ENCODE data around the gene TNS1.
"Not testable (repeated sequence)": the region's sequence is repeated elsewhere in the genome, so short reads cannot be mapped to it uniquely, and the experiment has no call there.

The TNS1 gene

DNA sequence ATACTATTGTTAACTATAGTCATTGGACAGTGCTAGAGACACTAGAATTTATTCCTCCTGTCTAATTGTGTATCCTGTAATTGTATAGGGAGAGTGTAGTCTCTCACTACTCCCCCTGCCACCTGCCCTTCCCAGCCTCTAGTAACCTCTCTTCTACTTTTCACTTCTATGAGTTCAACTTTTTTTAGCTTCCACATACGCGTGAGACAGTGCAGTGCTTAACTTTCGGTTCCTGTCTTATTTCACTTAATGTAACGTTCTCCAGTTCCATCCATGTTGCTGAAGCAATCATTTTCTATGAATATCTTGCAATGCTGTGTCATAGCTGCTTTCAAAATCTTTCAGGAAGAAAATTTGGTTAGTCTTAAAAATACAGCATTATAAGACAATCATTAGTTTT, 43.4 kb upstream of the TNS1 start:
- peak; percentile 6; the same call in 1 of the 2 replicates for TF ChIP-seq SPI1 (IDR thresholded peaks at IDR 0.05; ENCODE audit: borderline replicate concordance, low read depth)
- TF ChIP-seq, protein P1, sequence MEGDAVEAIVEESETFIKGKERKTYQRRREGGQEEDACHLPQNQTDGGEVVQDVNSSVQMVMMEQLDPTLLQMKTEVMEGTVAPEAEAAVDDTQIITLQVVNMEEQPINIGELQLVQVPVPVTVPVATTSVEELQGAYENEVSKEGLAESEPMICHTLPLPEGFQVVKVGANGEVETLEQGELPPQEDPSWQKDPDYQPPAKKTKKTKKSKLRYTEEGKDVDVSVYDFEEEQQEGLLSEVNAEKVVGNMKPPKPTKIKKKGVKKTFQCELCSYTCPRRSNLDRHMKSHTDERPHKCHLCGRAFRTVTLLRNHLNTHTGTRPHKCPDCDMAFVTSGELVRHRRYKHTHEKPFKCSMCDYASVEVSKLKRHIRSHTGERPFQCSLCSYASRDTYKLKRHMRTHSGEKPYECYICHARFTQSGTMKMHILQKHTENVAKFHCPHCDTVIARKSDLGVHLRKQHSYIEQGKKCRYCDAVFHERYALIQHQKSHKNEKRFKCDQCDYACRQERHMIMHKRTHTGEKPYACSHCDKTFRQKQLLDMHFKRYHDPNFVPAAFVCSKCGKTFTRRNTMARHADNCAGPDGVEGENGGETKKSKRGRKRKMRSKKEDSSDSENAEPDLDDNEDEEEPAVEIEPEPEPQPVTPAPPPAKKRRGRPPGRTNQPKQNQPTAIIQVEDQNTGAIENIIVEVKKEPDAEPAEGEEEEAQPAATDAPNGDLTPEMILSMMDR (IDR thresholded peaks at IDR 0.05; ENCODE audit: insufficient read depth, low read length): no peak
- H3K27me3 ChIP-seq (ENCODE audit: insufficient read depth, poor library complexity, severe bottlenecking): no peaks in the 10 kb centered on the region
- H3K4me3 ChIP-seq (replicated peaks; ENCODE audit: insufficient read depth, low read length): no peak overlapping the region
- H3K27ac ChIP-seq (replicated peaks): peak overlapping the region; percentile 31
- peak; percentile 36 to 69 for DNase-seq (ENCODE audit: low read depth in 1 of 2, low spot score in 1 of 2)

DNA sequence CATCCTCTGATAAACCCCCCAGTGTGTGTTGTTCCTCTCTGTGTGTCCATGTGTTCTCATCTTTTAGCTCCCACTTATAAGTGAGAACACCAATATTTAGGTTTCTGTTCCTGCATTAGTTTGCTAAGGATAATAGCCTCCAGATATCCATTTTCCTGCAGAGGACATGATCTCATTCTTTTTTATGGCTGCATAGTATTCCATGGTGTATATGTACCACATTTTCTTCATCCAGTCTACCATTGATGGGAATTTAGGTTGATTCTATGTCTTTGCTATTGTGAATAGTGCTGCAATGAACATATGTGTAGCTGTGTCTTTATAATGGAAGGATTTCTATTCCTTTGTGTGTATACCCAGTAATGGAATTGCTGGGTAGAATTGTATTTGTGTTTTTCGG, 41.8 kb upstream of the TNS1 start:
- not testable (repeated sequence) for H3K27me3 ChIP-seq (ENCODE audit: insufficient read depth, poor library complexity, severe bottlenecking); H3K4me3 ChIP-seq (replicated peaks; ENCODE audit: insufficient read depth, low read length); H3K27ac ChIP-seq (replicated peaks); DNase-seq (ENCODE audit: low read depth in 1 of 2, low spot score in 1 of 2)

DNA sequence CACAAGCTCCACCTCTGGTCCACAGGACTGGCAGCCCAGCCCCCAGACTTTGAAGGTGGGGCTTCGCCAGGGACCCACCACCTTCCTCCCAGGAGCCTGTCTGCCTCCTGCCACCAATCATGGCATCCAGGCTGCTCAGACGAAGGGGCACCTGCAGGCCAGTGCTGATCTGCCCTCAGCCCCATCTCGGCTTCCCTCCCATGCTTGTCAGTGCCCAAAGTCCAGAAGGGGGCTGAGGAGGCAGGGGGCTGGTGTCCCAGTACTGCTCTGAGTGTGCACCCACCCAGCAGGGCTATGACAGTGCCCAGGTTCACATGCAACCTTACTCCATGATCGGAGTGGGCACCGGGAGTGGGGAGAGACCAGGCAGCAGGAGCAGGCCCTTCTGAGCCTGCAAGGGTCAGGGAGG, 40.9 kb upstream of the TNS1 start:
- H3K27me3 ChIP-seq (ENCODE audit: insufficient read depth, poor library complexity, severe bottlenecking): no peaks in the 10 kb centered on the region
- no peak overlapping the region for H3K4me3 ChIP-seq (replicated peaks; ENCODE audit: insufficient read depth, low read length)
- DNase-seq (ENCODE audit: low read depth in 1 of 2, low spot score in 1 of 2): no peak
- TF ChIP-seq, protein P2, sequence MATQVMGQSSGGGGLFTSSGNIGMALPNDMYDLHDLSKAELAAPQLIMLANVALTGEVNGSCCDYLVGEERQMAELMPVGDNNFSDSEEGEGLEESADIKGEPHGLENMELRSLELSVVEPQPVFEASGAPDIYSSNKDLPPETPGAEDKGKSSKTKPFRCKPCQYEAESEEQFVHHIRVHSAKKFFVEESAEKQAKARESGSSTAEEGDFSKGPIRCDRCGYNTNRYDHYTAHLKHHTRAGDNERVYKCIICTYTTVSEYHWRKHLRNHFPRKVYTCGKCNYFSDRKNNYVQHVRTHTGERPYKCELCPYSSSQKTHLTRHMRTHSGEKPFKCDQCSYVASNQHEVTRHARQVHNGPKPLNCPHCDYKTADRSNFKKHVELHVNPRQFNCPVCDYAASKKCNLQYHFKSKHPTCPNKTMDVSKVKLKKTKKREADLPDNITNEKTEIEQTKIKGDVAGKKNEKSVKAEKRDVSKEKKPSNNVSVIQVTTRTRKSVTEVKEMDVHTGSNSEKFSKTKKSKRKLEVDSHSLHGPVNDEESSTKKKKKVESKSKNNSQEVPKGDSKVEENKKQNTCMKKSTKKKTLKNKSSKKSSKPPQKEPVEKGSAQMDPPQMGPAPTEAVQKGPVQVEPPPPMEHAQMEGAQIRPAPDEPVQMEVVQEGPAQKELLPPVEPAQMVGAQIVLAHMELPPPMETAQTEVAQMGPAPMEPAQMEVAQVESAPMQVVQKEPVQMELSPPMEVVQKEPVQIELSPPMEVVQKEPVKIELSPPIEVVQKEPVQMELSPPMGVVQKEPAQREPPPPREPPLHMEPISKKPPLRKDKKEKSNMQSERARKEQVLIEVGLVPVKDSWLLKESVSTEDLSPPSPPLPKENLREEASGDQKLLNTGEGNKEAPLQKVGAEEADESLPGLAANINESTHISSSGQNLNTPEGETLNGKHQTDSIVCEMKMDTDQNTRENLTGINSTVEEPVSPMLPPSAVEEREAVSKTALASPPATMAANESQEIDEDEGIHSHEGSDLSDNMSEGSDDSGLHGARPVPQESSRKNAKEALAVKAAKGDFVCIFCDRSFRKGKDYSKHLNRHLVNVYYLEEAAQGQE (IDR thresholded peaks at IDR 0.05; ENCODE audit: insufficient replicate concordance, low read depth): no peak
- no peak for TF ChIP-seq GABPA (IDR thresholded peaks at IDR 0.05; ENCODE audit: low read depth)
- TF ChIP-seq, protein P1 (IDR thresholded peaks at IDR 0.05; ENCODE audit: insufficient read depth, low read length): no peak
- no peak for TF ChIP-seq SPI1 (IDR thresholded peaks at IDR 0.05; ENCODE audit: borderline replicate concordance, low read depth)
- no peak for TF ChIP-seq POLR2AphosphoS5 (IDR thresholded peaks at IDR 0.05; ENCODE audit: low read depth)
- no peak overlapping the region for H3K27ac ChIP-seq (replicated peaks)

DNA sequence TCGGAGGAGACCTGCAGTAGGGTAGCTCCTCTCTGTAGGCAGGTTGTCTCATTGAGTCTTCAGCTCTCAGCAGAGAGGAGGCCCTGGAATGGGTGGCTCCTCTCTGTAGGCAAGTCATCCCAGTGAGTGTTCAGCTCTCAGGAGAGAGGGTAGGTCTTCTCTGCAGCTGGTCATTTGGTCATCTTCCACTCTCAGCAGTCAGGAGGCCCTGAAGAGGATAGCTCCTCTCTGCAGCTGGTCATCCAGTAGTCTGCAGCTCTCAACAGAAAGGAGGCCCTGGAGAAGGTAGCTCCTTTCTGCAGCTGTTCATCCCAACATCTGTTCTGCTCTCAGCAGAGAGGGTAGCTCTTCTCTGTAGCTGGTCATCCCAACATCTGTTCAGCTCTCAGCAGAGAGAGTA, 40.3 kb upstream of the TNS1 start:
- DNase-seq (ENCODE audit: low read depth in 1 of 2, low spot score in 1 of 2): no peak
- peaks cover 3% of the 10 kb centered on the region for H3K27me3 ChIP-seq (ENCODE audit: insufficient read depth, poor library complexity, severe bottlenecking)
- TF ChIP-seq, protein P1 (IDR thresholded peaks at IDR 0.05; ENCODE audit: insufficient read depth, low read length): no peak
- no peak for TF ChIP-seq SPI1 (IDR thresholded peaks at IDR 0.05; ENCODE audit: borderline replicate concordance, low read depth)
- TF ChIP-seq, protein P2 (IDR thresholded peaks at IDR 0.05; ENCODE audit: insufficient replicate concordance, low read depth): no peak
- TF ChIP-seq GABPA (IDR thresholded peaks at IDR 0.05; ENCODE audit: low read depth): no peak
- no peak for TF ChIP-seq POLR2AphosphoS5 (IDR thresholded peaks at IDR 0.05; ENCODE audit: low read depth)
- H3K27ac ChIP-seq (replicated peaks): no peak overlapping the region
- H3K4me3 ChIP-seq (replicated peaks; ENCODE audit: insufficient read depth, low read length): no peak overlapping the region
